HG03066 (cell line): ENCODE measurements around the gene RHBDL3.

Source experiments
- ATAC-seq: cut with Tn5 transposase; IDR thresholded peaks from one replicate; pipeline ENCODE4 v1.9.1; 2021; ENCODE audit warnings: low read depth; ENCODE audit not compliant: unreplicated experiment

RHBDL3 gene

GRCh38 chr17:32355649-32356377 is 90.2 kb downstream of the RHBDL3 start:
- no peak for ATAC-seq

GRCh38 chr17:32356378-32356743 is 90.7 kb downstream of the RHBDL3 start:
- ATAC-seq = no peak

GRCh38 chr17:32356750-32357149 is 91.1 kb downstream of the RHBDL3 start:
- ATAC-seq = no peak

- ATAC-seq = no peak
Measured at GRCh38 chr17:32357615-32358014, 92.0 kb downstream of the RHBDL3 start.

- ATAC-seq = no peak
Measured at GRCh38 chr17:32361270-32361669, 95.6 kb downstream of the RHBDL3 start.

GRCh38 chr17:32370426-32370825 is 104.8 kb downstream of the RHBDL3 start:
- no peak for ATAC-seq
